Measurements from ENCODE around the gene NEAT1.
"Not testable (repeated sequence)": the region's sequence is repeated elsewhere in the genome, so short reads cannot be mapped to it uniquely, and the experiment has no call there.

Gene NEAT1

DNA sequence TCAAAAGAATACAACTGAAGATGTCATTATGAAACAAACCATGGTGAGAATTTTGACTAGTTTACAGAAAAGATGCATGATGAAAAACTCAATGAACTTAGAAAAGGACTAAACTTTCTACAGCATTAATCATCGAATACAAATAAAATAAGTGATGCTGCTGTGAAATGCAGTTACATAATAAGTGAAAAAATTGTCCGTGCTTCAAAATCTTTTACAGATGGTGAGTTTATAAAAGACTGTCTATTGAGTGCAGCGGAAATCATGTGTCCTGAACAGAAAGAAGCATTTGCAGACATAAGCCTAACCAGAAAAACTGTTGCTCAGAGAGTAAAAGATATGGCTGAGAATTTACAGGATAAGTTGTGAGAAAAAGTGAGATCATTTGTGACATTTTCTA, 33.8 kb downstream of the NEAT1 start:
- Histone ChIP-seq H3K27me3 (replicated peaks; ENCODE audit: insufficient read depth, low read length) (no peaks in the 10 kb centered on the region), H3K4me2 (ENCODE audit: low read depth, low read length) (no peak overlapping the region), H3K79me2 (ENCODE audit: low read length) (peaks cover 8% of the 10 kb centered on the region), H2AFZ (ENCODE audit: low read length) (no peak overlapping the region), H3K4me1 (ENCODE audit: low read length) (peaks cover 4% of the 10 kb centered on the region), H3F3A (ENCODE audit: insufficient read depth, low read length) (no peaks in the 10 kb centered on the region), H3K9me3 (replicated peaks; ENCODE audit: insufficient read depth, low read length) (no peaks in the 10 kb centered on the region), H3K27ac (ENCODE audit: low read length) (no peak overlapping the region), H3K36me3 (replicated peaks; ENCODE audit: insufficient read depth, low read length) (no peaks in the 10 kb centered on the region), H3K9ac (ENCODE audit: low read length) (no peak overlapping the region), H3K4me3 (ENCODE audit: low read length) (no peak overlapping the region), H3K9me2 (replicated peaks; ENCODE audit: insufficient read depth, low read length) (no peaks in the 10 kb centered on the region), H4K20me1 (ENCODE audit: insufficient read depth, low read length) (no peaks in the 10 kb centered on the region)
- DNase-seq, result no peak
- TF ChIP-seq CTCF (IDR thresholded peaks at IDR 0.05; ENCODE audit: low read length) (no peak), EZH2phosphoT487 (IDR thresholded peaks at IDR 0.05; ENCODE audit: low read length) (no peak), EZH2 (optimal IDR thresholded peaks at IDR 0.05; ENCODE audit: low read depth, low read length) (no peak)

GRCh38 chr11:65459552-65459951, 37.0 kb downstream of the NEAT1 start:
- TF ChIP-seq CTCF (IDR thresholded peaks at IDR 0.05; ENCODE audit: low read length), result no peak
- TF ChIP-seq EZH2 (optimal IDR thresholded peaks at IDR 0.05; ENCODE audit: low read depth, low read length), result no peak
- no peak for TF ChIP-seq EZH2phosphoT487 (IDR thresholded peaks at IDR 0.05; ENCODE audit: low read length)
- Histone ChIP-seq H3K9me2 (replicated peaks; ENCODE audit: insufficient read depth, low read length) (no peaks in the 10 kb centered on the region), H3K27ac (ENCODE audit: low read length) (no peak overlapping the region), H3K36me3 (replicated peaks; ENCODE audit: insufficient read depth, low read length) (no peaks in the 10 kb centered on the region), H3K4me1 (ENCODE audit: low read length) (peaks cover 4% of the 10 kb centered on the region), H3K27me3 (replicated peaks; ENCODE audit: insufficient read depth, low read length) (no peaks in the 10 kb centered on the region), H3K79me2 (ENCODE audit: low read length) (peaks cover 8% of the 10 kb centered on the region), H3K9ac (ENCODE audit: low read length) (no peak overlapping the region), H4K20me1 (ENCODE audit: insufficient read depth, low read length) (no peaks in the 10 kb centered on the region), H2AFZ (ENCODE audit: low read length) (no peak overlapping the region), H3K4me3 (ENCODE audit: low read length) (no peak overlapping the region), H3K9me3 (replicated peaks; ENCODE audit: insufficient read depth, low read length) (no peaks in the 10 kb centered on the region), H3F3A (ENCODE audit: insufficient read depth, low read length) (no peaks in the 10 kb centered on the region), H3K4me2 (ENCODE audit: low read depth, low read length) (no peak overlapping the region)
- no peak for DNase-seq

DNA sequence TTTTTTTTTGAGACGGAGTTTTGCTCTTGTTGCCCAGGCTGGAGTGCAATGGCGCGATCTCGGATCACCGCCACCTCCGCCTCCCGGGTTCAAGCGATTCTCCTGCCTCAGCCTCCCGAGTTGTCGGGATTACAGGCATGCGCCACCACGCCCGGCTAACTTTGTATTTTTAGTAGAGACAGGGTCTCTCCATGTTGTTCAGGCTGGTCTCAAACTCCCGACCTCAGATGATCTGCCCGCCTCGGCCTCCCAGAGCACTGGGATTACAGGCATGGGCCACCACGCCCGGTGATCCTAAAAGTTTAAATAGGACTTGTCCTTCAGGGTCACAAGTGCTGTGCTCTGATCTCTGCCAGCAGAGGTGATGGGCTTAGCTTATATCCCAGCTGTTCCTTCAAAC, 42.9 kb downstream of the NEAT1 start:
- H3K9me3 ChIP-seq (replicated peaks; ENCODE audit: insufficient read depth, low read length), result not testable (repeated sequence)

GRCh38 chr11:65467306-65467705, 44.7 kb downstream of the NEAT1 start:
- DNase-seq; H3K36me3 ChIP-seq (replicated peaks; ENCODE audit: insufficient read depth, low read length); H4K20me1 ChIP-seq (ENCODE audit: insufficient read depth, low read length); H3K4me2 ChIP-seq (ENCODE audit: low read depth, low read length); H3K9me3 ChIP-seq (replicated peaks; ENCODE audit: insufficient read depth, low read length); H3K27ac ChIP-seq (ENCODE audit: low read length); H3K9ac ChIP-seq (ENCODE audit: low read length); H3K27me3 ChIP-seq (replicated peaks; ENCODE audit: insufficient read depth, low read length); H2AFZ ChIP-seq (ENCODE audit: low read length); H3K79me2 ChIP-seq (ENCODE audit: low read length); H3K4me3 ChIP-seq (ENCODE audit: low read length); H3K9me2 ChIP-seq (replicated peaks; ENCODE audit: insufficient read depth, low read length): not testable (repeated sequence)
- Histone ChIP-seq H3K4me1 (ENCODE audit: low read length) (peaks cover 21% of the 10 kb centered on the region), H3F3A (ENCODE audit: insufficient read depth, low read length) (peaks cover 15% of the 10 kb centered on the region)

More for the DNA sequence above, 42.9 kb downstream of the NEAT1 start:
- not testable (repeated sequence) for DNase-seq; H3K9me2 ChIP-seq (replicated peaks; ENCODE audit: insufficient read depth, low read length); H3K4me2 ChIP-seq (ENCODE audit: low read depth, low read length); H2AFZ ChIP-seq (ENCODE audit: low read length); H3K9ac ChIP-seq (ENCODE audit: low read length); H3K36me3 ChIP-seq (replicated peaks; ENCODE audit: insufficient read depth, low read length); H3K79me2 ChIP-seq (ENCODE audit: low read length); H3F3A ChIP-seq (ENCODE audit: insufficient read depth, low read length); H3K27me3 ChIP-seq (replicated peaks; ENCODE audit: insufficient read depth, low read length); H4K20me1 ChIP-seq (ENCODE audit: insufficient read depth, low read length); H3K27ac ChIP-seq (ENCODE audit: low read length); H3K4me3 ChIP-seq (ENCODE audit: low read length)
- H3K4me1 ChIP-seq (ENCODE audit: low read length), result peaks cover 11% of the 10 kb centered on the region
